Dendritic cell treated with granulocyte-macrophage colony-stimulating factor and Interleukin-4, amounts not matched to agents 40 ng/mL and 50 ng/mL, for 4 days (primary cell): ENCODE data around the gene NFIA.

ENCODE experiments used
- H3K27ac Mint-ChIP-seq: one replicate; pipeline ENCODE4 v1.8.0; 2022; ENCODE audit warnings: mild to moderate bottlenecking, mixed read lengths
- H3K27me3 Mint-ChIP-seq: one replicate; pipeline ENCODE4 v1.8.0; 2022; ENCODE audit warnings: mild to moderate bottlenecking, mixed read lengths
- H3K36me3 Mint-ChIP-seq: one replicate; pipeline ENCODE4 v1.8.0; 2022; ENCODE audit warnings: low read depth, mixed read lengths
- H3K4me1 Mint-ChIP-seq: one replicate; pipeline ENCODE4 v1.8.0; 2022; ENCODE audit warnings: low read depth, mixed read lengths
- H3K4me3 Mint-ChIP-seq: one replicate; pipeline ENCODE4 v1.8.0; 2022; ENCODE audit warnings: mild to moderate bottlenecking, moderate library complexity, mixed read lengths
- H3K9me3 Mint-ChIP-seq: one replicate; pipeline ENCODE4 v1.8.0; 2022; ENCODE audit warnings: mixed read lengths
- intact Hi-C: fragments of 100-400 bp; cut with micrococcal nuclease; formaldehyde crosslinking; loops from one replicate; pipeline ENCODE4 v1.15.0; 2022

The NFIA gene

DNA sequence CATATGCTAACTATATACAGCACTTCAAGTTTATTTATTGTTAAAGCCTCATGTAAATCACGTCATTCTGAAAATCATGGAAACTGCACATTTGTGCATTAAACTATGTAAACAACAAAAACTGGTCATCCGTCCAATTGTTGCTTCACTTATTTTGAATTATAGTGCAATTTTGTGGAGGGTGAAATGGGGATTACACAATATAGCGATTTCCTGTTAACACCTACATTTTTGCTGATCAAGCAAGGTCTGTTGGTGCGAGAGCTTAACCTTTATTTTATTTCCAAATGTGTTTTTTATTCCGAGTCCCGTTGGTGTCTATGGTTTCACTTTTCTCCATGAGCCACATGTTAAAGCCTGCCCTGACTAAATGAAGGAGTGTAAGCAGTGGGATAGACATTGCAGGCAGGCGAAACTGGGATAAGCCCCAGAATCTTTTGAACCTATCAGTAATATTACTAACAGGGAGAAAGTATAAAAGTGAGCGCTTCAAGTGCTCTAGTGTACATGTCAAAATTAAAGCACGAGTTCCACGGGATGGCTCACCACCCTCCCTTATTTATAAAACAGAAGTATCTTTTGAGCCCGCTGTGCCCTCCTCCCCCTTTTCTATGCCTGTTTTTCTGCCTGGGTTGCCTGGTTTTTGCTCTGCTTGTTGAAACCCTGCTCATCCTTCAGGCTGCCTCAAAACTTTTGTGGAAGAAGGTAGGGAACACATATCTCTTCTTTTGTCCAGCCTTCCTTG lies 120.7 kb downstream of the NFIA start:
- intact Hi-C loops: no loop called here
- Mint-ChIP-seq H3K27ac (no peak overlapping the region), H3K9me3 (no peaks in the 10 kb centered on the region), H3K4me1 (peaks cover 5% of the 10 kb centered on the region), H3K4me3 (no peak overlapping the region), H3K27me3 (no peaks in the 10 kb centered on the region), H3K36me3 (no peaks in the 10 kb centered on the region)

DNA sequence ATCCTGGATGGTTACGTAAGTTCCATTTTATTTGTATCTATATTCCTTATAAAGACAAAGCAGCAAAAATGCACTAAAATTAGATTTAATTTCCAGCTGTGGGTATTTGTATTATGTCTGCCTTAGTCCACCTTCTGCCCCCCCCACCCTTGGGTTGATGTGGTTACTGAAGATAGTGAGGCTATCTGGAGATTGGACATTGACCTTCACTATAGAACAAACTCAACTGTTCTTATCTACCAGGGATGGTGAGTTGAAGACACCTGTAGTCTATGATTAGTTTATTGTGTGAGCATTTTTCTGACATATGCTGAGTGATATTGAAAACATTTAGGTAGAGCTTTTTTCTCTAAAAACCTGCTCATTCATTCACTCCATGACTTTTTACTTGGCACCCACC lies 122.2 kb downstream of the NFIA start:
- H3K27ac Mint-ChIP-seq: no peak overlapping the region
- no peak overlapping the region for H3K4me3 Mint-ChIP-seq
- H3K36me3 Mint-ChIP-seq: no peaks in the 10 kb centered on the region
- intact Hi-C loops: no loop called here
- H3K4me1 Mint-ChIP-seq: peaks cover 5% of the 10 kb centered on the region
- no peaks in the 10 kb centered on the region for H3K9me3 Mint-ChIP-seq
- no peaks in the 10 kb centered on the region for H3K27me3 Mint-ChIP-seq

DNA sequence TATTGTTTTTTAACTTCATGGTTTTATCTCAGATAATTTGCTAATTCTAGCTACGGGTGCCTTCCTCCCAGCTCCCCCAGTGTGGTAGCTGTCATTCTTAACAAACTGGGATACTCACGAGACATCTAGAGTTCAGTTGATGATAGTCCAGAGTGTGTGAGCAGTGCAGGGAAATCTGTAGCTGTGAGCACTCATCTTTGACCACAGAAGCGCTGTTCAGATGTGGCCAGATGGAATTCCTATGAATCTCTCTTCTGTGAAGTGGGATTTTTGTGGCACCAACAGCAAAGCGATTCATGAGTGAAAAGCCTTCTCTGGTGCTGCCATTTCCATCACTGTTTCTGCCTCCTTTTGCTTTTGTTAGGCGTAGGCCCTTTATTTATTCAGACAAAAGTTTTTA lies 125.1 kb downstream of the NFIA start:
- Mint-ChIP-seq H3K4me1 (peaks cover 5% of the 10 kb centered on the region), H3K4me3 (no peak overlapping the region), H3K36me3 (no peaks in the 10 kb centered on the region), H3K27ac (no peak overlapping the region), H3K9me3 (no peaks in the 10 kb centered on the region), H3K27me3 (no peaks in the 10 kb centered on the region)
- intact Hi-C loops: no loop called here

DNA sequence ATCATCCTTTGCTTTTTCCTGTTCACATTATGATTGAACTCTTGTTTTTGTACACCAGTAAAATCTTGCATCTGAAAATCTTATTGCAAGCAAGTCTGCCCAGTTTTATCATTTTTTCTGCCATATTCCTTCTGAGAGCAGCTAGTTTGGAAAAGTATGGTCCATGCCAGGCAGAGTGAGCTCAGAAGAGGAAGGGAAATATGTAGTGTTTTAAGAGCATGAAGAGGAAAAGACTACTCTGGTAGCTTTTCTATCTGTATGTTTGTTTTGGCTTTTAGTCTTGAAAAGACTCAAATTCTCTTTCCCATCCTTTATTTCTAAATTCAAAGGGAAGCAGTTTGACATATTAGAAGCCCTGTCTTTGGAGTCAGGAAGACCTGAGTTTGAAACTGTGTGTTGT lies 125.8 kb downstream of the NFIA start:
- no peaks in the 10 kb centered on the region for H3K9me3 Mint-ChIP-seq
- H3K27me3 Mint-ChIP-seq: no peaks in the 10 kb centered on the region
- H3K4me3 Mint-ChIP-seq: no peak overlapping the region
- H3K27ac Mint-ChIP-seq: no peak overlapping the region
- intact Hi-C loops: no loop called here
- peaks cover 5% of the 10 kb centered on the region for H3K4me1 Mint-ChIP-seq
- H3K36me3 Mint-ChIP-seq: no peaks in the 10 kb centered on the region

DNA sequence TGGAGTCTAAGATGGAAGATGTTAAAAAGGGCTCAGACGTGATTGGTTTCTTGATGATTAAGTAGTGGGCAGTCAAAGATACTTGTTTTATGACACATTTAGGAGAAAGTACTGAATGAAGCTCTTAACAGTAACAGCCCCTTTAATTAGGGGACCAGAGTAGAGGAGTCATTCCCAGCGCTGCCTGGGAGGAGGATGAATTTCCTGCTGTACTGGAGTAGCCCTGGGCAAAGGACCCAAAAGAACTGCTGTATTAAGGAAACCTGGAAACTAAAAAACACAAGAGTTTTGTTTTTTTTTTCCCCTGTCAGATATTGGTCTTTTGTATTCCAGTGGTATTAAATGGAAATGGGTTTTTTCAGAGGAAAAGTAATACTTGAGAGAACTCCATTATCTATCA lies 126.5 kb downstream of the NFIA start:
- intact Hi-C loops: no loop called here
- Mint-ChIP-seq H3K4me3 (no peak overlapping the region), H3K4me1 (no peaks in the 10 kb centered on the region)

DNA sequence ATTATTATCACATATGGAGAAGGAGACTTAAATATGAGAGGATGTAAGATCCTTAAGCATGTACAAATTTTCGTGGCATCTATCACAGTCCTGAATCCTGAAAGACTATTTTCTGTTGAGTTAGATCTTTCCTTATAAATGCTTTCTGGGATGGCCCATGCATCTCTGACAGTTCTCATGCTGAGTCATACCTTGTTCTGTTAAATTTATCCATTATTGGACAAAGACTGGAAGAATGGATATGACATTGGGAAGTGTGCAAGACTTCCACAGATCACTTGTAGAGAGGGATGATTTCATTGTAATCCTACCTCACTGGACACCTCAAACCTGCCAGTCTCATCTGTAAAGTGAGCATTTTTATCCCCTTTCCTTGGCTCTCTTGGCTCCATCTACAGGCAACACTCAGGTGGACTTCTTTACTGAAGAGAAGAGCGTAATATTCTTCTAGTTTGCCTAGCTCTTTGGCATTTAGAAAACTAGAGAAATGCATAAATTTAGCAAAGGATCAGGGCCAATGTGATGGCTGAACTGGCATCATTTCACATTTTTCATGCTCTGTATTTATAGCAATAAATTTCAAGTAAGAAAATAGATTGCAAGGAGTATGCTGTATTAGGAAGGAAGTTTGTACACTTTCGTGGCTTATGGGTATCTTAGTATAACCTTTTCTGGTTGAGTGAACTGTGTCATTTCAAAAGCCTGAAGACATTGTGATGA lies 128.2 kb downstream of the NFIA start:
- Mint-ChIP-seq H3K27ac (no peak overlapping the region), H3K4me1 (no peaks in the 10 kb centered on the region), H3K9me3 (no peaks in the 10 kb centered on the region), H3K27me3 (no peaks in the 10 kb centered on the region), H3K36me3 (no peaks in the 10 kb centered on the region), H3K4me3 (no peak overlapping the region)
- intact Hi-C loops: no loop called here

More for the DNA sequence above, 126.5 kb downstream of the NFIA start:
- Mint-ChIP-seq H3K27me3 (no peaks in the 10 kb centered on the region), H3K27ac (no peak overlapping the region), H3K9me3 (no peaks in the 10 kb centered on the region), H3K36me3 (no peaks in the 10 kb centered on the region)

DNA sequence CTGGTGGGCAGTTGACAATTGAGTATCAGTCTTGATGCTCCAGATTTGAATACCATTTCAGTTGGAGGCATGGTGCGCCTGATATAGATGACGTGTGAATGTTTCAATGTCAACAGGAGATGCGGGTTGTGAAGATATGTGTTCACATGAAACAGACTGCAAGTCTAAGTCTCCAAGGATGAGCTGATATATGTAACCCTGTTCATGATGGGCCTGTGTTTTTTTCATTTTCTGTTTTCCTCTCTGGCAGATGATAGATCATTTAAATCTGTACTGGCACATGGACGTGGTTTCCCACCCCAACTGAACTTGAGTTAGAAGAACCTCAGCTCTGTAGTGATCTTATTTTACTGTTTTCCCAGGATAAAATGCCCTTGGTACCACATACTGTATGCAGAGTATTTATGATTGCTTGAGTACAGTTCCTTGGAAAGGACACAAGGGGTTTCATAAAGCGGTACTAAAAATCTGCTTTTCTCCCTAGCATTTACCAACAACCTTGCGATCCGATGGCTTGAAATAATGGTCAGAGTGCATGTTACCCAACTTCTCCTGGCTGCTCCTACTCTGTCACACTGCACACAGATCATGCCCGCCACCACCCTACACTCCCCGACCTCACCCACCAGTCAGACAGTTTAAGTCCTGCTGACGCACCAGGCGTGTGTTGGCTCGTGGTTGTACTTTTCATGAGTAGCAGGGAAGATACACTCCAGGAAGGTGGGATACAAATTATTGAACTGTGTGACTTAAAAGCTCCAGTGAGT lies 131.1 kb downstream of the NFIA start:
- no peaks in the 10 kb centered on the region for H3K4me1 Mint-ChIP-seq
- H3K27ac Mint-ChIP-seq: no peak overlapping the region
- no peak overlapping the region for H3K4me3 Mint-ChIP-seq
- intact Hi-C loops: no loop called here
- H3K9me3 Mint-ChIP-seq: no peaks in the 10 kb centered on the region
- no peaks in the 10 kb centered on the region for H3K36me3 Mint-ChIP-seq
- no peaks in the 10 kb centered on the region for H3K27me3 Mint-ChIP-seq

DNA sequence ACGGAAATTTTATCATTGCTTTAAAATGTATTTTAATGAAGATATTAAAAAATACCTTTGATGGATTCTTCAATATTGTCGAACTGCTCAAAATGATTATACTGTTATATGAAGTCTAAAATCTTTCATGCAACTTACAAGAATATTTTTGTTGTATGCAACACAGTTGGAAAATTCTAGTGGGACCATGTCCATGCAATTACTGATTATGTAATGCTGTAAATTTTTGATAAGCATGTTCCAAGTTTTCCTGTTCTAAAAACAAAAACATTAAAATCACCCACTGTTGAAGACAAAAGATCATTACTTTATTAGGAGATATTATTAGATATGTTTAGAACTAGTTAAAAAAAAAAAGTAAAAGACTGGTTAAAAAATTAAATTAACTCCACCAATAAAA lies 132.8 kb downstream of the NFIA start:
- H3K4me1 Mint-ChIP-seq: no peaks in the 10 kb centered on the region
- no peak overlapping the region for H3K27ac Mint-ChIP-seq
- no peaks in the 10 kb centered on the region for H3K9me3 Mint-ChIP-seq
- intact Hi-C loops: no loop called here
- no peaks in the 10 kb centered on the region for H3K27me3 Mint-ChIP-seq
- no peaks in the 10 kb centered on the region for H3K36me3 Mint-ChIP-seq
- no peak overlapping the region for H3K4me3 Mint-ChIP-seq

DNA sequence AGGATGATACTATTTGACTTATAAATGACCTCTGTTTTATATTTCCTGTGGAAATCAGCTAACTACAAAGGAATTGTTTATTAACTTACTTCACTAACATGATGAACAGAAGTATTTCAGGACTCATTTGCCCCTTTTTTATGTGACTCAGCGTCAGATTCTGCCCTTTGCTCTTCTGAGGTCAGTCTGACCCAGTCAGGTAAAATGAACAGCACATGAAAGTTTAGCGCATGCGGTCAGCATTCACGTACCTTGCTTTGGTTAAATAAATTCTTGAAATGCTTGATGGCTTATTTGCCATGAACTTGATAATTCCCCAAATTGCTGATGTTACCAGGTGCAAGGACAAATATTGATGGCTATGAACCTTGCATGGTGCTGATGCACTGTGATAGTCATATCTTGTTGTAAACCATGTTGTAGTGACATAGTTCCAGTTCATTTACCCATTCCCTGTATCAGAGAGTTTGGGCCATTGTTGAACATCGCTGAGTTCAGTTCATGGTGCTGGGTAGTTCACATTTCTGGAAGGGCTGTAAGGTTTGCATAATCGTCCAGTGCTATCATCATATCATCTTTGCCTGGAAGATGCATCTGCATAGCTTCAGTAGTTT lies 133.4 kb downstream of the NFIA start:
- no peak overlapping the region for H3K4me3 Mint-ChIP-seq
- no peak overlapping the region for H3K27ac Mint-ChIP-seq
- intact Hi-C loops: no loop called here
- no peaks in the 10 kb centered on the region for H3K27me3 Mint-ChIP-seq
- H3K36me3 Mint-ChIP-seq: no peaks in the 10 kb centered on the region
- no peaks in the 10 kb centered on the region for H3K4me1 Mint-ChIP-seq
- H3K9me3 Mint-ChIP-seq: no peaks in the 10 kb centered on the region

DNA sequence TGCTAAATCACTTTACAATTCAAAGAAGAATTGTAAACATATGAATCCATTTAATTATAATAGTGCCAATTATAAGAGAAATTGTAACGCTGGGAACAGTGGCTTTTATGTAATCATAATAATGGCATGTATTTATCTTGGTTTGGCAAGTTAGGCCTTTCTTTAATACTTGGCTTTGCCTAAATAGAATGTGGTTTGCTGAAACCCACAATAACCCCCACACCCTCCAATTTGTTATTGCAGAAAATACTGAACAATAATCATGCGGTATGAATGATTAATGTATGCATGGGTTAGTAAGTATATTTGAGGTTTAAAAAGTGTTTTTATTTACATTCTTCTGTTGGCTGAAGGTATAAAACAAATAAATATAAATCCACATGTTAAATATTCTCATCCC lies 138.2 kb downstream of the NFIA start:
- no peaks in the 10 kb centered on the region for H3K9me3 Mint-ChIP-seq
- no peak overlapping the region for H3K27ac Mint-ChIP-seq
- H3K36me3 Mint-ChIP-seq: no peaks in the 10 kb centered on the region
- H3K4me1 Mint-ChIP-seq: no peaks in the 10 kb centered on the region
- H3K27me3 Mint-ChIP-seq: no peaks in the 10 kb centered on the region
- no peak overlapping the region for H3K4me3 Mint-ChIP-seq
- intact Hi-C loops: no loop called here

DNA sequence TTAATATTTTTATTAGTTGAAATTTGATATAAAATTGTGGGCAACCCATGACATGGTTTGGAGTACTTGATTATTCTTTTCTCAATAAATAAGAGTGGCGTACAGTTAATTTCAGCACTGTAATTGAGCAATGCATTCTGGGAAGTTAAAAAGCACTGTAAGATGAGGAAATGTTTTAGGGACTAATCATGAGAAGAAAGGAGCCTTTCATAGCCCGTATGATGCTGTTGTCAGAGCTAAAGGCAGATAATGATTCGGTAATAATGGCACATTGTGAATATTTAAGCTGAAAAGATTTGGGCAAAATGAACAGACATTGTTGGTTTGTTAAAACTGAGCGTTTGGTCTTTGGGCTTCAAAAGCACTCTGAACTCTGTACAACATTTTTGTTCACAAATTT lies 139.3 kb downstream of the NFIA start:
- Mint-ChIP-seq H3K4me1 (no peaks in the 10 kb centered on the region), H3K27me3 (no peaks in the 10 kb centered on the region), H3K4me3 (no peak overlapping the region), H3K27ac (no peak overlapping the region), H3K9me3 (no peaks in the 10 kb centered on the region), H3K36me3 (no peaks in the 10 kb centered on the region)
- intact Hi-C loops: no loop called here

DNA sequence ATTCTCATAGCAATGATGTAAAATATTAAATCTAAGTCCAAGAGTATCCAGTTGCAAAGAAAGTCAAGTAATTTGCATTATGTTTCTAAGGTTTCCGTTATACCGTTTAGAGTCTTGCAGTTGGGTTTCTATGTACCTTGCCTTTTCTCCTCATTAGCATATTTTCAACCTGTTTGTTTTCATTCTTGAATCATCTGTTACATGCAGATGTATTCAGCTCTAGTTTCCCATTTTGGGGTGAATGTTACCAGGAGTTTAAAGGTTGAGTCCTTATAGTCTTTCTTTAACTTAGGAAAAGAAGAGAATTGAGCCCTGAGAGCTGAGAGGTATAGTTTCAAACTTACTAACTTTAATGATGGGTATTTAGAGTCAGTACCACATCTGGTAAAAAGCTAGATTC lies 139.9 kb downstream of the NFIA start:
- intact Hi-C loops: no loop called here
- no peaks in the 10 kb centered on the region for H3K27me3 Mint-ChIP-seq
- no peaks in the 10 kb centered on the region for H3K4me1 Mint-ChIP-seq
- no peak overlapping the region for H3K4me3 Mint-ChIP-seq
- no peaks in the 10 kb centered on the region for H3K36me3 Mint-ChIP-seq
- no peaks in the 10 kb centered on the region for H3K9me3 Mint-ChIP-seq
- H3K27ac Mint-ChIP-seq: no peak overlapping the region

DNA sequence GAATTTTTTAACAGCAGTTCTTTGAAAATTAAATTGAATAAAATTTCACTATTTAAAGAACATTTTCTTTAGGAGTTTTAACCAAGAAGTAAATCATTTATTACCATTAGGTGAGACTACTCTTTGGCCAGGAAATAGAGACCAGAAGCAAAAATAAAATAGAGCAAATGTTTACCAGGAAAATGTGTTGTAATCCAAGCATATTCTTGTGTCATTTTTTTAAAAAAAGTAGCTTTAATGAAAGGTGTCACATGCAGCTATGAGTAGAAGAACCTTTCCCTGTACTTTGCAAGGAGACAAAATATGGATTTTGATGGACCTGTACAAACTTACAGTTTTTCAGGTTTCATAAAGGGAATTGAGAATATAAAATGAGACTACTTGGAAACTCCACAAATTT lies 140.8 kb downstream of the NFIA start:
- intact Hi-C loops: no loop called here
- no peaks in the 10 kb centered on the region for H3K9me3 Mint-ChIP-seq
- no peaks in the 10 kb centered on the region for H3K36me3 Mint-ChIP-seq
- no peaks in the 10 kb centered on the region for H3K27me3 Mint-ChIP-seq
- no peak overlapping the region for H3K27ac Mint-ChIP-seq
- H3K4me3 Mint-ChIP-seq: no peak overlapping the region
- H3K4me1 Mint-ChIP-seq: no peaks in the 10 kb centered on the region

DNA sequence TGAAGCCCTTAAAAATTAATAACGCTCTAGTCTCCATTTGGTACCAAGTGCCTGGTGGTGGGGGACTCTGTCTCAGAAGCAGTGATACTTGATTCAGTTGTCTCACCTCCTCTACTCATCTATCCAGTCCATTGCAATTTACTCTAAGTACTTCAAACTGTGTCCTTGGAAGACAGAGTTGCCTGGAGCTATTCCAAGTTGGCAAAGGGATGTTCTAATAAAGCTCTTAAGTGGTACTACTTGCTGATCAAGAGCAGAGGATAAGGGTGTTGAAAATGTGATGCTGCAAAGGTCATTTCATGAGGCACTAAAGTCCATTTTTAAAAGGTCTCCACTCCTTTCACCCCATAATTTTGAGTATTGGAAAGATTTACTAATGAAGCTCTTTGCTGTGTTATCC lies 142.2 kb downstream of the NFIA start:
- no peak overlapping the region for H3K4me3 Mint-ChIP-seq
- no peaks in the 10 kb centered on the region for H3K4me1 Mint-ChIP-seq
- no peaks in the 10 kb centered on the region for H3K27me3 Mint-ChIP-seq
- H3K9me3 Mint-ChIP-seq: no peaks in the 10 kb centered on the region
- H3K27ac Mint-ChIP-seq: no peak overlapping the region
- intact Hi-C loops: no loop called here
- no peaks in the 10 kb centered on the region for H3K36me3 Mint-ChIP-seq
